HCT116 (cell line): Measurements from ENCODE around the gene LINS1.

Experiments used
- CEBPB ChIP-seq: IDR thresholded peaks from 2 replicates; pipeline ENCODE4 v1.6.1; 2012; ENCODE audit warnings: low read depth
- EZH2 ChIP-seq: fragments of 200-600 bp; sonication (generic); IDR thresholded peaks from 2 replicates; pipeline ENCODE4 v1.6.1; 2017; ENCODE audit warnings: antibody characterized with exemption, mixed run types
- POLR2A ChIP-seq: IDR thresholded peaks from 2 replicates; pipeline ENCODE4 v1.7.0; 2011; ENCODE audit warnings: borderline replicate concordance; ENCODE audit not compliant: insufficient read depth, insufficient read length; ENCODE audit errors: extremely low read depth
- POLR2AphosphoS5 ChIP-seq: IDR thresholded peaks from 2 replicates; pipeline ENCODE4 v1.6.1; 2011; ENCODE audit warnings: mild to moderate bottlenecking, low read depth, low read length, moderate library complexity
- RAD21 ChIP-seq: IDR thresholded peaks from 2 replicates; pipeline ENCODE4 v1.6.1; 2012; ENCODE audit warnings: low read depth, mild to moderate bottlenecking
- SRF ChIP-seq: IDR thresholded peaks from 2 replicates; pipeline ENCODE4 v1.6.1; 2012; ENCODE audit warnings: low read depth
- YY1 ChIP-seq: IDR thresholded peaks from 2 replicates; pipeline ENCODE4 v1.6.1; 2011; ENCODE audit warnings: low read length, low read depth, moderate library complexity, mild to moderate bottlenecking; ENCODE audit not compliant: insufficient replicate concordance; ENCODE audit errors: extremely low read depth
- ZNF274 ChIP-seq: fragments of 200-500 bp; sonication (Bioruptor generic); IDR thresholded peaks from 2 replicates; pipeline ENCODE4 v1.6.1; 2014; ENCODE audit warnings: mild to moderate bottlenecking, low read depth, low read length, inconsistent platforms
- TF ChIP-seq, protein P1 (sequence below), 3 experiments: fragments of 200-600 bp in 1 of 3; sonication (generic) in 1 of 3; IDR thresholded peaks in 2 of 3; conservative IDR thresholded peaks in 1 of 3; 2 replicates each; pipeline ENCODE4 v1.5.1; 2012 to 2017; ENCODE audit warnings: low read depth in 2 of 3, low read length in 2 of 3, antibody characterized with exemption in 1 of 3, borderline replicate concordance in 1 of 3, control low read depth in 1 of 3, mild to moderate bottlenecking in 1 of 3, mixed read lengths in 1 of 3, mixed run types in 1 of 3, moderate library complexity in 1 of 3; ENCODE audit not compliant: insufficient read depth in 1 of 3
- TF ChIP-seq, protein P2 (sequence below): IDR thresholded peaks from 2 replicates; pipeline ENCODE4 v1.6.1; 2012; ENCODE audit warnings: low read depth
- TF ChIP-seq, protein P3 (sequence below): IDR thresholded peaks from 2 replicates; pipeline ENCODE4 v1.6.1; 2012

DNA sequence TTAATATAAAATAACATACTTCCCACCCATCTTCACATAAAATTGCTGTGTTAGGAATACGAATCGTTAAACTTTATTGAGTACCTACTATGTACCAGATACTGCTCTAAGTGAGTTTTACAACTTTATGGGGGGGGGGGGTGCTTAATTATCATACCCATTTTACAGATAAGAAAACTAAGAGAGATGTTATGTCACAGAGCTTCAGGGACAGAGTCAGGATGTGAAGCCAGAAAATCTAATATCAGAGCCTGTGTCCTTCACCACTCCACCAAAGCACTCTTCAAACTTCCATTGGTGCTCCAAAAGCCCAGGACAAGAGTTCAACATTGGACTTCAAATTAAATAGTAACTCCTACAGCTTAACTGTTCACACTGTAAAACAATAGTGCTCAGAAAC is 8.6 kb downstream of the LINS1 start:
- TF ChIP-seq, protein P1, sequence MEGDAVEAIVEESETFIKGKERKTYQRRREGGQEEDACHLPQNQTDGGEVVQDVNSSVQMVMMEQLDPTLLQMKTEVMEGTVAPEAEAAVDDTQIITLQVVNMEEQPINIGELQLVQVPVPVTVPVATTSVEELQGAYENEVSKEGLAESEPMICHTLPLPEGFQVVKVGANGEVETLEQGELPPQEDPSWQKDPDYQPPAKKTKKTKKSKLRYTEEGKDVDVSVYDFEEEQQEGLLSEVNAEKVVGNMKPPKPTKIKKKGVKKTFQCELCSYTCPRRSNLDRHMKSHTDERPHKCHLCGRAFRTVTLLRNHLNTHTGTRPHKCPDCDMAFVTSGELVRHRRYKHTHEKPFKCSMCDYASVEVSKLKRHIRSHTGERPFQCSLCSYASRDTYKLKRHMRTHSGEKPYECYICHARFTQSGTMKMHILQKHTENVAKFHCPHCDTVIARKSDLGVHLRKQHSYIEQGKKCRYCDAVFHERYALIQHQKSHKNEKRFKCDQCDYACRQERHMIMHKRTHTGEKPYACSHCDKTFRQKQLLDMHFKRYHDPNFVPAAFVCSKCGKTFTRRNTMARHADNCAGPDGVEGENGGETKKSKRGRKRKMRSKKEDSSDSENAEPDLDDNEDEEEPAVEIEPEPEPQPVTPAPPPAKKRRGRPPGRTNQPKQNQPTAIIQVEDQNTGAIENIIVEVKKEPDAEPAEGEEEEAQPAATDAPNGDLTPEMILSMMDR (IDR thresholded peaks at IDR 0.05 in 2 of 3, conservative IDR thresholded peaks at IDR 0.05 in 1 of 3; ENCODE audit: borderline replicate concordance in 1 of 3, insufficient read depth in 1 of 3, low read depth in 2 of 3, low read length in 2 of 3) = no peak
- no peak for TF ChIP-seq POLR2AphosphoS5
- TF ChIP-seq POLR2A = no peak
- no peak for TF ChIP-seq RAD21
- no peak for TF ChIP-seq YY1
- TF ChIP-seq EZH2 = no peak
- TF ChIP-seq, protein P2, sequence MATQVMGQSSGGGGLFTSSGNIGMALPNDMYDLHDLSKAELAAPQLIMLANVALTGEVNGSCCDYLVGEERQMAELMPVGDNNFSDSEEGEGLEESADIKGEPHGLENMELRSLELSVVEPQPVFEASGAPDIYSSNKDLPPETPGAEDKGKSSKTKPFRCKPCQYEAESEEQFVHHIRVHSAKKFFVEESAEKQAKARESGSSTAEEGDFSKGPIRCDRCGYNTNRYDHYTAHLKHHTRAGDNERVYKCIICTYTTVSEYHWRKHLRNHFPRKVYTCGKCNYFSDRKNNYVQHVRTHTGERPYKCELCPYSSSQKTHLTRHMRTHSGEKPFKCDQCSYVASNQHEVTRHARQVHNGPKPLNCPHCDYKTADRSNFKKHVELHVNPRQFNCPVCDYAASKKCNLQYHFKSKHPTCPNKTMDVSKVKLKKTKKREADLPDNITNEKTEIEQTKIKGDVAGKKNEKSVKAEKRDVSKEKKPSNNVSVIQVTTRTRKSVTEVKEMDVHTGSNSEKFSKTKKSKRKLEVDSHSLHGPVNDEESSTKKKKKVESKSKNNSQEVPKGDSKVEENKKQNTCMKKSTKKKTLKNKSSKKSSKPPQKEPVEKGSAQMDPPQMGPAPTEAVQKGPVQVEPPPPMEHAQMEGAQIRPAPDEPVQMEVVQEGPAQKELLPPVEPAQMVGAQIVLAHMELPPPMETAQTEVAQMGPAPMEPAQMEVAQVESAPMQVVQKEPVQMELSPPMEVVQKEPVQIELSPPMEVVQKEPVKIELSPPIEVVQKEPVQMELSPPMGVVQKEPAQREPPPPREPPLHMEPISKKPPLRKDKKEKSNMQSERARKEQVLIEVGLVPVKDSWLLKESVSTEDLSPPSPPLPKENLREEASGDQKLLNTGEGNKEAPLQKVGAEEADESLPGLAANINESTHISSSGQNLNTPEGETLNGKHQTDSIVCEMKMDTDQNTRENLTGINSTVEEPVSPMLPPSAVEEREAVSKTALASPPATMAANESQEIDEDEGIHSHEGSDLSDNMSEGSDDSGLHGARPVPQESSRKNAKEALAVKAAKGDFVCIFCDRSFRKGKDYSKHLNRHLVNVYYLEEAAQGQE = no peak
- TF ChIP-seq ZNF274 = no peak
- no peak for TF ChIP-seq SRF
- TF ChIP-seq, protein P3, sequence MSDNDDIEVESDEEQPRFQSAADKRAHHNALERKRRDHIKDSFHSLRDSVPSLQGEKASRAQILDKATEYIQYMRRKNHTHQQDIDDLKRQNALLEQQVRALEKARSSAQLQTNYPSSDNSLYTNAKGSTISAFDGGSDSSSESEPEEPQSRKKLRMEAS = no peak
- TF ChIP-seq CEBPB = no peak
